Kidney glomerular epithelial cell (primary cell): ENCODE data around the gene VNN1.
"Not testable (repeated sequence)": the region's sequence is repeated elsewhere in the genome, so short reads cannot be mapped to it uniquely, and the experiment has no call there.

Experiments used
- DNase-seq: peaks from one replicate; lab custom pipeline; 2025; lab: John Stamatoyannopoulos, UW

Gene VNN1

DNA sequence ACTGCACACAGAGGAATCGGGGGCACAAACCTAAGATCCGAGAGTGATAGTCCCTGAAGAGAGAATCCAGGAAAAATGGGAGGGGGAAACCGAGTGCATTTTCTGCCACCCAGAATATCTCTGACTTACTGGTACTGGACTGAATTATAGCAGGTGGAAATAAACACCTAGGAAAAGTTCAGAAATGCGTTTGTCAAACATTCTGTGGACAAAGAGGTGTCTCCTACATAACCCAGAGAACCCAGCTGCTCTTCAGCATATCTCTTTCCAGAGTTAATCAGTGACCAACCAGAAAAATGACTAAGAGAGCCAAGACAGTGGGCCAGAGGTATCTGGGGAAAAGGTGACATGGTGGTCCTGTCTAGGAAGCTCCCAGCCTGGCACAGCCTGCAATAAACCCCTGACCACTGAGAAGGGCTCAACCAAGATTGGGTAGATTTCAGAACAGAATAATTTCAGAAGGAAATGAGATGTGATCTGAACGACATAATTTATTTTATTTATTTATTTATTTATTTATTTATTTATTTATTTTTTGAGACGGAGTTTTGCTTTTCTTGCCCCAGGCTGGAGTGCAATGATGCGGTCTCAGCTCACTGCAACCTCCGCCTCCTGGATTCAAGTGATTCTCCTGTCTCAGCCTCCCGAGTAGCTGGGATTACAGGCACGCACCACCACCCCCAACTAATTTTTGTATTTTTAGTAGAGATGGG, 6.0 kb upstream of the VNN1 start:
- DNase-seq, result no peak

DNA sequence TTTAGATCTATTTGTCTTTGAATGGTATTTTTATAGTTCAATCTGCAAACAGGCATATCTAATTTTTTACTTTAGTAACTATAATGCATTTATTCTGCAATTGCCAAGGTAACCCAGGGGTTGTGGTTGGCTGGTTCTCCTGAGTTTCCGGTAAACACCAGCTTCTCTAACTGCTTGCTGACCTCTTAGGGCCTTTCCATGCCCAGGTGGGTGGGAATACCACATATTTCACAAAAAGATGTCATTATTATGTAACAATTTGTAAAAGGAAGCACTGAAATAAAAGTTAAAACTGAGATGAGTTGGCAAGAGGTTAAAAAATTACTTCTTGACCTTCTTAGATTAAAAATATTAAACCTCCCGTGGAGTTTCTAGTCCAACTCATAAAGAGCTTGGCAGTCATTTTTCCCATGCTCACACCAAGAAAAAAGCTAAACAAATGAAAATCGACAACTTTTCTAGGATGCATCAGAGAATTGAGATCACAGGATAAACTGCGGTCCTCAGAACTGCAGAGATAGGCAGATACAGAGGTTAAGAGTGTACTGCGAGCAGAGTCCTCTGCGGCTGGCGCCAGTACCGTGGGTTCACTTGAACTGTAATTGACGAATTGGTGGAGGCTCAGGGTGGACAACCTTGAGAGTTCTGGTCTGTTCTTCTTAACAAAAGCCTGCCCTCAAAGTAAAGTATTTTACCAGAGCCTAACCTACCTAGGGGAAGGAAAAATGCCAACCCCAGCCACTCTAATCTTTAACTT, 2.2 kb upstream of the VNN1 start:
- no peak for DNase-seq

DNA sequence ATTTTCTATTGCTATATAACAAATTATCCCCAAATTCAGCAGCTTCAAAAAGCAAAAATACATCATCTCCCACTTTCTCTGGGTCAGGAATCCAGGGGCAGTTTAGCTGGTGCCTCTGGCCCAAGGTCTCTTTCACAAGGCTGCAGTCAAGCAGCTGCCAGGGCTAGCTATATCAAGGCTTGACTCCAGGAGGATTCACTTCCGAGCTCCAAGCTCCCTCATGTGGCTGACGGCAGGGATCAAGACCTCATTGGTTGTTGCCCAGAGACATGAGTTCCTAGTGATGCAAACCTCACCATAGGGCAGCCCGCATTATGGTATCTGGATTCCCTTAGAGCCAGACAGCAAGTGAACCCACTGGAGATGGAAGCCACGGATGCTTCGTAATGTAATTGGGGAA, 1.3 kb upstream of the VNN1 start:
- DNase-seq, result peak; percentile 5

GRCh38 chr6:132714160-132714559, 305 bp upstream of the VNN1 start:
- DNase-seq, result no peak

DNA sequence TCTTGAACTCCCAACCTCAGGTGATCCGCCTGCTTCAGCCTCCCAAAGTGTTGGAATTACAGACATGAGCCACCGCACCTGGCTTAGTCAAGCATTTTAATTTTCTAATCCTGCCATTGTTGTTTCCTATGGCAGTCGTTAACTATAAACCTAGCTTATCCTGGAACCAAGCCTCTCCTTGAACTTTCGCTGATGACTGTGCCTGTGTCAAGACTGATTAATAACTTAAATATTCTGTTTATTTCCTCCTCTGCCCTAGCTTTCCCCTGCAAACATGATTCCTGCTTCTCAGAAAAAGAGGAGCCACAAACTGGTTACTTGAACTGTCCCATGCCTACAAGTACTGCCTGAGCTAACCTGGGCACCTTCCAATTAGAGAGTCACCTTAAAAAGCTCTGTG, 1.5 kb downstream of the VNN1 start:
- peak; percentile 85 for DNase-seq

GRCh38 chr6:132708771-132709170, 5.1 kb downstream of the VNN1 start:
- DNase-seq, result no peak

GRCh38 chr6:132708002-132708401, 5.9 kb downstream of the VNN1 start:
- DNase-seq, result no peak

DNA sequence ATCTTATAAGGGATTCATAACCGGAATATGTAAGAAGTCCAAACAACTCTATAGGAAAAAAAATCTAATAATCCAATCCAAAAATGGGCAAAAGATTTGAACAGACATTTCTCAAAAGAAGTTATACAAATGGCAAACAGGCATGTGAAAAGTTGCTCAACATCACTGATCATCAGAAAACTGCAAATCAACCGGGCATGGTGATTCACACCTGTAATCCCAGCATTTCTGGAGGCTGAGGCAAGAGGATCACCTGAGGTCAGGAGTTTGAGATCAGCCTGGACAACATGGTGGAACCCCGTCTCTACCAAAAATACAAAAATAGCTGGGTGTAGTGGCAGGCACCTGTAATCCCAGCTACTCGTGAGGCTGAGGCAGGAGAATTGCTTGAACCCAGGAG, 7.1 kb downstream of the VNN1 start:
- not testable (repeated sequence) for DNase-seq

DNA sequence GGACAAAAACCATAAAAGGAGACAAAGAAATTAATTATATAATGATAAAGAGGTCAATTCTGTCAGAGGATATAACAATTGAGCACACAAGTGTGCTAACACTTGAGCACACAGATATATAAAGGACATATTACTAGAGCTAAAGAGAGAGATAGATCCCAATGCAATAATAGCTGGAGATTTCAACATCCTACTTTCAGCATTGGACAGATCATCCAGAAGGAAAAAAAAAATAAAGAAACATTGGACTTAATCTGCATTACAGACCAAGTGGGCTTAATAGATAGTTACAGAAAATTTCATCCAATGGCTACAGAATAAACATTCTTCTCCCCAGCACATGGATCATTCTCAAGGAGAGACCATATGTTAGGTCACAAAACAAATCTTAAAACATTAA, 9.9 kb downstream of the VNN1 start:
- no peak for DNase-seq

- no peak for DNase-seq
Measured at GRCh38 chr6:132698608-132699007, 15.2 kb downstream of the VNN1 start.

DNA sequence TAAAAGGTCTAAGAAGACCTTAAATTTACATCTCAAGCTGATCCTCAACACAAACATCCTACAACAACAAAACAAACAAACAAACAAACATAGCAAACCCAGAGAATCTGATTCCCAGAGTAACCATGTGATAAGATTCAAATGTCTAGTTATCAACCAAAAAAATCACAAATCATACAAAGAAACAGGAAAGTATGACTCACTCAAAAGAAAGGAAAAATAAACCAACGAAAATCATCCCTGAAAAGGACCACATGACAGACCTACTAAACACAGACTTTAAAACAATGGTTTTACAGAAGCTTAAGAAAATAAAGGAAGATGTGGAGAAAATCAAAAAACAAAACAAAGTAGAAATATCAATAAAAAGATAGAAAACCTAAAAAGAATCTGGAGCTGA, 18.1 kb downstream of the VNN1 start:
- no peak for DNase-seq

GRCh38 chr6:132693478-132693877, 20.4 kb downstream of the VNN1 start:
- DNase-seq, result no peak

DNA sequence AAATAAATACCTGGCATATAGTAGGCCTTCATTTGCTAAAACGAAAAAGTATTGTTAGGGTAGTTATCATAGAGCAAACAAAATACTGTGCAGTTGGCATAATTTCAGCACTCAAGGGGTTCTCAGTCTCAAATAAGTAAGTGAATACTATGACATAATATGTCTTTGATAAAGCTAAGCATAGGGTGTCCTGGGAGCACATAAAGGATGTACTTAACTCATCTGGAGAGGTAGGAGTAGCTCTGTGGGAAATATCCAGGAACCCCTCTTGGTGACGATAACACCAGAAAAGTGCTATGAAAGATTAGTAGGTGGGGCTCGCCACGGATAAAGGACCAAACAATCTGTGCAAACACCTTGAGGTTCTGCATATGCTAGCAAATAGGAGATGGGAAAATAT, 23.2 kb downstream of the VNN1 start:
- DNase-seq, result no peak

DNA sequence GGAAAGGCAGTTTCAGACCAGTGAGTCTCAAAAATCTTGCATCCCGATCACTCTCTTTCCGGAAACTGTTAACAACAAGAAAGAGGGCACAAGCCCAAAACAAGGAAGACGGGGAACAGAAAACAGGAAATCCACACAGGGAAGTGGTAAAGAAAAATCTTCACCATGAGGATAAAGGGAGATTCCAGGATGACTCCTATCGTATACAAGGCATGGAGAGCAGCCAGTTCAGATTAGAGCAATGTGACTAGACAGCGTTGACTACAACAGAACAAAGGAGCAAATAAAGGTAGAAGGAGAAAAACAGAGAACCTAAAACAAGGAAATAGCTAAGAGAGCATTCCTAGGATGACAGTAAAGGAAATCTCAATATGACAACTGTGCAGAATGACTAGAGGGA, 26.5 kb downstream of the VNN1 start:
- DNase-seq, result peak; percentile 57

GRCh38 chr6:132686531-132686930, 27.3 kb downstream of the VNN1 start:
- no peak for DNase-seq

- DNase-seq, result no peak
Measured at GRCh38 chr6:132685009-132685408, 28.8 kb downstream of the VNN1 start.

GRCh38 chr6:132684272-132684671, 29.6 kb downstream of the VNN1 start:
- no peak for DNase-seq

GRCh38 chr6:132683543-132683942, 30.3 kb downstream of the VNN1 start:
- DNase-seq, result peak; percentile 37

DNA sequence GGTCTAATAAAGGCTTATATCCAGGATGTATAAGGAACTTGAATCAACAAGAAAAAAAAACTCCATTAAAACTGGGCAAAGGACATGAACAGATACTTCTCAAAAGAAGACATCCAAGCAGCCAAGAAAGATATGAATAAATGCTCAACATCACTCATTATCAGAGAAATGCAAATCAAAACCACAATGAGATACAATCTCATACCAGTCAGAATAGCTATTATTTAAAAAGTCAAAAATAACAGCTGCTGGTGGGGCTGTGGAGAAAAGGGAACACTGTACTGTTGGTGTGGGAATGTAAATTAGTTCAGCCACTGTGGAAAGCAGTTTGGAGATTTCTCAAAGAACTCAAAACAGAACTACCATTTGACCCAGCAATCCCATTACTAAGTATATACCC, 34.8 kb downstream of the VNN1 start:
- not testable (repeated sequence) for DNase-seq

DNA sequence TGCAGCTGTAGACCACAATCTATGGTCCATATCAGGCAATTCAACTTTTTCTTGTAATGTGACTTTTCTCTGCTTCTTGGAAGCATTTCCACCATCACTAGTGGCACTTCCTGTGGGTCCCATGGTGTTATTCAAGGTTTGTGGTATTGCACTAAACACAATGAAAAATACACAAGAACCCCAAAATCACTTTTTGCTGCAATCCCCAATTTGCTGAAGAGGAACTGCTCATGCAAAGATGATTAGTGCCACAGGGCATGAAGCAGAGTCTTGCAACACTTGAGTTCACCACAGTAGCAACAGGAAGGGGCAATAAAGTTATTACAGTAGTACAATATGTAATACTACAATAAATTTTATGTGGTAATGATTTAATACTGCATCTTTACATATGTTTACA, 38.1 kb downstream of the VNN1 start:
- no peak for DNase-seq

GRCh38 chr6:132675002-132675401, 38.9 kb downstream of the VNN1 start:
- DNase-seq, result no peak

DNA sequence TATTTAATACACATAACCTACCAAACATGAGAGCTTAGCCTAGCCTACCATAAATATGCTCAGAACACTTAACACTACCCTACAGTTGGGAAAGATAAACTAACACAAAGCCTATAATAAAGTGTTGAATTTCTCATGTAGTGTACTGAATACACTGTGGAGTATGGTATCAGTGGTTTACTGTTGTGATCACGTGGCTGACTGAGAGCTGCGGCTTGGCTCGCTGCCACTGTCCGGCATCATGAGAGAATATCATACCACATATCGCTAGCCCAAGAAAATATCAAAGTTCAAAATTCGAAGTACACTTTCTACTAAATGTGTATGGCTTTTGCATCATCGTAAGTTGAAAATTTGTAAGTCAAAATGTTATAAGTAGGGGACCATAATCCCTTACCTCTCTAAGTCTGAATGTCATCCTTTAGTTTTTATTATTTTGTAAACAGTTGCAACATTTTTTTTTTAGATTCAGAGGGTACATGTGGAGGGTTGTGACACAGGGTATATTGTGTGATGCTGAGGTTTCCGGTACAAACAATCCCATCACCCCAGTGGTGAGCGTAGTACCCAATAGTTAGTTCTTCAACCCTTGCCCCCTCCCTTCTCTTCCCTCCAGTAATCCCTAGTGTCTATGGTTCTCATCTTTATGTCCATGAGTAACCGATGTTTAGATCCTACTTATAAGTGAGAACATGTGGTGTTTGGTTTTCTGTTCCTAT, 40.3 kb downstream of the VNN1 start:
- no peak for DNase-seq

- DNase-seq, result no peak
Measured at GRCh38 chr6:132671295-132671694, 42.6 kb downstream of the VNN1 start.
